HEK293 (cell line): ENCODE results near the gene KHDRBS2.

ENCODE experiments used
- CTCF ChIA-PET: fragments of 350-600 bp; formaldehyde crosslinking; extraction: SDS; loops from one replicate; lab custom pipeline; 2021; ENCODE audit warnings: antibody characterized with exemption; lab: Yijun Ruan, JAX
- POLR2A ChIA-PET: fragments of 300-600 bp; formaldehyde crosslinking; extraction: SDS; loops from one replicate; lab custom pipeline; 2020; ENCODE audit warnings: antibody characterized with exemption, inconsistent platforms; lab: Yijun Ruan, JAX
- H3K27ac ChIP-seq: fragments of 200-500 bp; sonication (Bioruptor generic); 2 replicates; pipeline ENCODE4 v1.5.1; 2014; ENCODE audit warnings: low read depth, low read length, control low read depth, inconsistent platforms; ENCODE audit errors: extremely low read depth
- H3K36me3 ChIP-seq, 2 experiments: fragments of 200-500 bp in 1 of 2; sonication (Bioruptor generic) in 1 of 2; 1 replicate in 1 of 2; 2 replicates in 1 of 2; pipeline ENCODE4 v1.5.1; 2014 to 2017; ENCODE audit warnings: inconsistent platforms in 2 of 2, low read length in 2 of 2; ENCODE audit not compliant: control insufficient read depth in 2 of 2, insufficient read depth in 1 of 2
- H3K4me1 ChIP-seq: fragments of 200-500 bp; sonication (Bioruptor generic); 2 replicates; pipeline ENCODE4 v1.5.1; 2014; ENCODE audit warnings: mild to moderate bottlenecking, low read length, inconsistent platforms; ENCODE audit not compliant: control insufficient read depth, insufficient read depth
- H3K4me3 ChIP-seq: 2 replicates; pipeline ENCODE4 v1.5.1; 2011; ENCODE audit warnings: low read depth, mild to moderate bottlenecking, control low read depth, low read length, moderate library complexity
- H3K9me3 ChIP-seq: fragments of 200-500 bp; sonication (Bioruptor generic); 2 replicates; pipeline ENCODE4 v1.5.1; 2014; ENCODE audit warnings: low read depth, low read length, inconsistent platforms; ENCODE audit not compliant: control insufficient read depth, insufficient read depth
- EGR2 ChIP-seq: fragments of 450-650 bp; formaldehyde crosslinking; IDR thresholded peaks from 2 replicates; pipeline ENCODE4 v1.5.1; 2016; ENCODE audit warnings: low read depth, missing biosample characterization, missing genetic modification characterization
- PRDM1 ChIP-seq: fragments of 450-650 bp; formaldehyde crosslinking; IDR thresholded peaks from 2 replicates; pipeline ENCODE4; 2016; ENCODE audit warnings: missing biosample characterization, missing genetic modification characterization
- SALL2 ChIP-seq: fragments of 450-650 bp; formaldehyde crosslinking; IDR thresholded peaks from 2 replicates; pipeline ENCODE4 v1.5.0; 2017; ENCODE audit warnings: missing biosample characterization, mild to moderate bottlenecking, missing genetic modification characterization, borderline replicate concordance
- SP2 ChIP-seq: fragments of 450-650 bp; formaldehyde crosslinking; IDR thresholded peaks from 2 replicates; pipeline ENCODE4 v1.5.1; 2016; ENCODE audit warnings: missing biosample characterization, missing genetic modification characterization
- ZBTB8A ChIP-seq: fragments of 450-650 bp; formaldehyde crosslinking; IDR thresholded peaks from 2 replicates; pipeline ENCODE4 v1.5.1; 2016; ENCODE audit warnings: missing biosample characterization, missing genetic modification characterization
- ZFHX2 ChIP-seq: fragments of 450-650 bp; formaldehyde crosslinking; conservative IDR thresholded peaks from 2 replicates; pipeline ENCODE4 v1.5.1; 2016; ENCODE audit warnings: missing biosample characterization, missing genetic modification characterization
- ZNF112 ChIP-seq: fragments of 450-650 bp; formaldehyde crosslinking; IDR thresholded peaks from 2 replicates; pipeline ENCODE4 v1.5.0; 2017; ENCODE audit warnings: missing biosample characterization, missing genetic modification characterization
- ZNF146 ChIP-seq: fragments of 450-650 bp; formaldehyde crosslinking; IDR thresholded peaks from 2 replicates; pipeline ENCODE4 v1.5.1; 2016; ENCODE audit warnings: missing biosample characterization, missing genetic modification characterization
- ZNF16 ChIP-seq: fragments of 450-650 bp; formaldehyde crosslinking; IDR thresholded peaks from 2 replicates; pipeline ENCODE4 v1.5.1; 2016; ENCODE audit warnings: low read depth, missing biosample characterization, missing genetic modification characterization
- ZNF169 ChIP-seq: fragments of 450-650 bp; formaldehyde crosslinking; IDR thresholded peaks from 2 replicates; pipeline ENCODE4 v1.5.1; 2016; ENCODE audit warnings: missing biosample characterization, missing genetic modification characterization
- ZNF223 ChIP-seq: fragments of 450-650 bp; formaldehyde crosslinking; IDR thresholded peaks from 2 replicates; pipeline ENCODE4 v1.5.1; 2016; ENCODE audit warnings: missing biosample characterization, missing genetic modification characterization
- ZNF292 ChIP-seq: fragments of 450-650 bp; formaldehyde crosslinking; IDR thresholded peaks from 2 replicates; pipeline ENCODE4 v1.5.1; 2016; ENCODE audit warnings: low read depth, missing biosample characterization, missing genetic modification characterization, borderline replicate concordance
- ZNF335 ChIP-seq: fragments of 450-650 bp; formaldehyde crosslinking; conservative IDR thresholded peaks from 2 replicates; pipeline ENCODE4 v1.5.1; 2016; ENCODE audit warnings: missing biosample characterization, missing genetic modification characterization
- ZNF426 ChIP-seq: fragments of 450-650 bp; formaldehyde crosslinking; IDR thresholded peaks from 2 replicates; pipeline ENCODE4 v1.5.1; 2017; ENCODE audit warnings: missing biosample characterization, missing genetic modification characterization, mild to moderate bottlenecking, inconsistent platforms, moderate library complexity
- ZNF530 ChIP-seq: fragments of 450-650 bp; formaldehyde crosslinking; IDR thresholded peaks from 2 replicates; pipeline ENCODE4 v1.5.1; 2016; ENCODE audit warnings: low read depth, missing biosample characterization, missing genetic modification characterization
- ZNF561 ChIP-seq: fragments of 450-650 bp; IDR thresholded peaks from 2 replicates; pipeline ENCODE4 v1.5.1; 2018; ENCODE audit warnings: missing biosample characterization, missing genetic modification characterization, borderline replicate concordance
- ZNF626 ChIP-seq: fragments of 450-650 bp; sonication (Bioruptor Pico); formaldehyde crosslinking; IDR thresholded peaks from 2 replicates; pipeline ENCODE4 v1.5.1; 2018; ENCODE audit warnings: missing biosample characterization, missing genetic modification characterization, inconsistent platforms
- ZNF701 ChIP-seq: fragments of 450-650 bp; formaldehyde crosslinking; IDR thresholded peaks from 2 replicates; pipeline ENCODE4 v1.5.1; 2016; ENCODE audit warnings: missing biosample characterization, missing genetic modification characterization
- ZNF776 ChIP-seq: fragments of 450-650 bp; formaldehyde crosslinking; IDR thresholded peaks from 2 replicates; pipeline ENCODE4 v1.5.0; 2017; ENCODE audit warnings: missing biosample characterization, missing genetic modification characterization, borderline replicate concordance
- ZNF791 ChIP-seq: fragments of 450-650 bp; formaldehyde crosslinking; IDR thresholded peaks from 2 replicates; pipeline ENCODE4 v1.5.1; 2016; ENCODE audit warnings: missing biosample characterization, missing genetic modification characterization
- ZXDB ChIP-seq: fragments of 450-650 bp; formaldehyde crosslinking; IDR thresholded peaks from 2 replicates; pipeline ENCODE4 v1.5.1; 2016; ENCODE audit warnings: missing biosample characterization, missing genetic modification characterization
- TF ChIP-seq, protein P1 (sequence below): fragments of 450-650 bp; formaldehyde crosslinking; conservative IDR thresholded peaks from 2 replicates; pipeline ENCODE4 v1.5.1; 2016; ENCODE audit warnings: low read depth, missing biosample characterization, missing genetic modification characterization
- TF ChIP-seq, protein P2 (sequence below): fragments of 450-650 bp; formaldehyde crosslinking; IDR thresholded peaks from 2 replicates; pipeline ENCODE4 v1.5.1; 2016; ENCODE audit warnings: missing biosample characterization, missing genetic modification characterization
- TF ChIP-seq, protein P3 (sequence below): fragments of 450-650 bp; IDR thresholded peaks from 2 replicates; pipeline ENCODE4 v1.5.1; 2018; ENCODE audit warnings: missing biosample characterization, missing genetic modification characterization
- TF ChIP-seq, protein P4 (sequence below): fragments of 450-650 bp; formaldehyde crosslinking; IDR thresholded peaks from 2 replicates; pipeline ENCODE4 v1.5.1; 2016; ENCODE audit warnings: missing biosample characterization, missing genetic modification characterization

KHDRBS2 gene

DNA sequence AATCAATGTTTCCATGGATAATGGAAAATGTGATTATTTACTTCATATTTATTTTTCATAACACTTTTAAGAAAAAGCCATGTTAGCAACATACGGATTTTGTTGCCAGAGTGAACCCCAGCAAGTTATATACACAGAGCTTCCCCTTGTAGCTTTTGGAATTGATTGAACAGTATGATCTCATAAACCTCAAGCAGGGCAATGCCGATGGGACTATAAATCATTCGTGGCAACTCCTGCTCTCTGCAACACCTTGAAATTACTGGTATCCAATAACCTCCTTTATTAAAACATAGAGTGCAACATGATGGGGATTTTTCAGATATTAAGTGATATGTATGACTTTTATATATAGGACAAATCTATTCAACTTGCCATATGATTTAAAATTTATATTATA is 428.5 kb downstream of the KHDRBS2 start:
- ChIA-PET POLR2A (no interaction called here), CTCF (no interaction called here)
- H3K9me3 ChIP-seq, result no peaks in the 10 kb centered on the region

DNA sequence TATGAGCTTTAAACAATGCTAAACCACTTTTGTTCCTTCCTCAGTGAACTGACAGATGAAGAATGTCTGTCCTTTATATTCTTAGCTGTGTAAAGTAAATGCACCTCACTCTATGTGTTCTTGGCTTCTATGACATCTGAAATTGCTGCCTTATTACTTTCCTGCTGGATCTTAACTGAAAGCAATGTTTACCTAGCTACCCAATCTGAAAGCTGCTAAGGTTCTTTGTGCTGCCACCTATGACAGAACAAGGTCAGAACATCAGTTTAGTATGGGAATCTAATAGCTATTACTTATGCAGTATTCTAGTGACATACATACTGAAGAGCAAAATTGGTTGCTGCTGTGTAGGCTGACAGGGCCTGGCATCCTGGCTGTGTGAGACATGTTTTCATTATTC is 444.1 kb downstream of the KHDRBS2 start:
- ChIA-PET POLR2A (no interaction called here), CTCF (interaction anchor here (0.6 kb wide), 1 partner anchor 24 kb away, joined by 3 read pairs; no protein-coding TSS in a partner anchor)
- TF ChIP-seq ZNF530 (tag by site-specific recombination), result no peak
- TF ChIP-seq, protein P1, sequence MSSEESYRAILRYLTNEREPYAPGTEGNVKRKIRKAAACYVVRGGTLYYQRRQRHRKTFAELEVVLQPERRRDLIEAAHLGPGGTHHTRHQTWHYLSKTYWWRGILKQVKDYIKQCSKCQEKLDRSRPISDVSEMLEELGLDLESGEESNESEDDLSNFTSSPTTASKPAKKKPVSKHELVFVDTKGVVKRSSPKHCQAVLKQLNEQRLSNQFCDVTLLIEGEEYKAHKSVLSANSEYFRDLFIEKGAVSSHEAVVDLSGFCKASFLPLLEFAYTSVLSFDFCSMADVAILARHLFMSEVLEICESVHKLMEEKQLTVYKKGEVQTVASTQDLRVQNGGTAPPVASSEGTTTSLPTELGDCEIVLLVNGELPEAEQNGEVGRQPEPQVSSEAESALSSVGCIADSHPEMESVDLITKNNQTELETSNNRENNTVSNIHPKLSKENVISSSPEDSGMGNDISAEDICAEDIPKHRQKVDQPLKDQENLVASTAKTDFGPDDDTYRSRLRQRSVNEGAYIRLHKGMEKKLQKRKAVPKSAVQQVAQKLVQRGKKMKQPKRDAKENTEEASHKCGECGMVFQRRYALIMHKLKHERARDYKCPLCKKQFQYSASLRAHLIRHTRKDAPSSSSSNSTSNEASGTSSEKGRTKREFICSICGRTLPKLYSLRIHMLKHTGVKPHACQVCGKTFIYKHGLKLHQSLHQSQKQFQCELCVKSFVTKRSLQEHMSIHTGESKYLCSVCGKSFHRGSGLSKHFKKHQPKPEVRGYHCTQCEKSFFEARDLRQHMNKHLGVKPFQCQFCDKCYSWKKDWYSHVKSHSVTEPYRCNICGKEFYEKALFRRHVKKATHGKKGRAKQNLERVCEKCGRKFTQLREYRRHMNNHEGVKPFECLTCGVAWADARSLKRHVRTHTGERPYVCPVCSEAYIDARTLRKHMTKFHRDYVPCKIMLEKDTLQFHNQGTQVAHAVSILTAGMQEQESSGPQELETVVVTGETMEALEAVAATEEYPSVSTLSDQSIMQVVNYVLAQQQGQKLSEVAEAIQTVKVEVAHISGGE (tag by site-specific recombination), result no peak

More for the DNA sequence above, 428.5 kb downstream of the KHDRBS2 start:
- TF ChIP-seq ZNF335 (tag by site-specific recombination), result no peak
- no peak for TF ChIP-seq ZNF626 (tag by site-specific recombination)
- no peak for TF ChIP-seq ZNF223
- no peak for TF ChIP-seq ZNF112 (tag by site-specific recombination)
- no peak for TF ChIP-seq PRDM1 (tag by site-specific recombination)
- TF ChIP-seq ZNF169 (tag by site-specific recombination), result no peak
- TF ChIP-seq, protein P2, sequence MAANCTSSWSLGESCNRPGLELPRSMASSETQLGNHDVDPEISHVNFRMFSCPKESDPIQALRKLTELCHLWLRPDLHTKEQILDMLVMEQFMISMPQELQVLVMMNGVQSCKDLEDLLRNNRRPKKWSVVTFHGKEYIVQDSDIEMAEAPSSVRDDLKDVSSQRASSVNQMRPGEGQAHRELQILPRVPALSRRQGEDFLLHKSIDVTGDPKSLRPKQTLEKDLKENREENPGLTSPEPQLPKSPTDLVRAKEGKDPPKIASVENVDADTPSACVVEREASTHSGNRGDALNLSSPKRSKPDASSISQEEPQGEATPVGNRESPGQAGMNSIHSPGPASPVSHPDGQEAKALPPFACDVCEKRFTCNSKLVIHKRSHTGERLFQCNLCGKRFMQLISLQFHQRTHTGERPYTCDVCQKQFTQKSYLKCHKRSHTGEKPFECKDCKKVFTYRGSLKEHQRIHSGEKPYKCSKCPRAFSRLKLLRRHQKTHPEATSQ (tag by site-specific recombination), result no peak
- no peak for TF ChIP-seq ZNF701 (tag by site-specific recombination)
- TF ChIP-seq ZNF776, result no peak
- TF ChIP-seq ZFHX2 (tag by site-specific recombination), result no peak
- TF ChIP-seq SP2 (tag by site-specific recombination), result no peak
- H3K27ac ChIP-seq, result no peak overlapping the region
- no peak overlapping the region for H3K4me3 ChIP-seq
- H3K36me3 ChIP-seq, result no peaks in the 10 kb centered on the region
- H3K4me1 ChIP-seq, result no peaks in the 10 kb centered on the region

DNA sequence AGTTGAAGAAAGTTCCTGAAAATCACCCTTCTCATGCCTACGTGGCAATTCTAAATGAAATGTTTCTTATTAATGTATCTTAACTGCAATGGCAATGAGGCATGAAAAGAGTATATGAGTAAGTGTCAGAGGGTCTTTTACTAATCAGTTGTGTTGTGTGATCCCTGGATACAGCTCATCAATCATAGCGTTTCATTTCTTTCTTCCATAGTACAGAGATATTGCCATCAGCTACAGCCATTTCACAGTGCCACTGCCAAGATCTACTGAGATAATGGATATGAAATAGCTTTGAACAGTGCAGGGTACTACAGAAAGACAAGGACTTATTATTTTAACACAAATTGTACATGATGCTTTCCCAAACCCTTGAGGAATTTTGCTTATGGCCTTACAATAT is 450.8 kb downstream of the KHDRBS2 start:
- ChIA-PET POLR2A (interaction anchor here (0.6 kb wide), 1 partner anchor 700 kb away, joined by 3 read pairs; no protein-coding TSS in a partner anchor), CTCF (no interaction called here)
- H3K4me1 ChIP-seq, result no peaks in the 10 kb centered on the region
- no peak overlapping the region for H3K27ac ChIP-seq
- no peak overlapping the region for H3K4me3 ChIP-seq
- TF ChIP-seq ZNF16 (no peak), ZXDB (tag by site-specific recombination) (no peak), ZNF292 (no peak), ZNF426 (tag by site-specific recombination) (no peak), ZBTB8A (tag by site-specific recombination) (no peak), SP2 (tag by site-specific recombination) (no peak), ZNF561 (no peak), ZNF146 (tag by site-specific recombination) (no peak), ZNF626 (tag by site-specific recombination) (no peak), ZNF112 (tag by site-specific recombination) (no peak), EGR2 (no peak), SALL2 (tag by site-specific recombination) (no peak), ZNF791 (no peak), ZNF701 (tag by site-specific recombination) (no peak)
- TF ChIP-seq, protein P3, sequence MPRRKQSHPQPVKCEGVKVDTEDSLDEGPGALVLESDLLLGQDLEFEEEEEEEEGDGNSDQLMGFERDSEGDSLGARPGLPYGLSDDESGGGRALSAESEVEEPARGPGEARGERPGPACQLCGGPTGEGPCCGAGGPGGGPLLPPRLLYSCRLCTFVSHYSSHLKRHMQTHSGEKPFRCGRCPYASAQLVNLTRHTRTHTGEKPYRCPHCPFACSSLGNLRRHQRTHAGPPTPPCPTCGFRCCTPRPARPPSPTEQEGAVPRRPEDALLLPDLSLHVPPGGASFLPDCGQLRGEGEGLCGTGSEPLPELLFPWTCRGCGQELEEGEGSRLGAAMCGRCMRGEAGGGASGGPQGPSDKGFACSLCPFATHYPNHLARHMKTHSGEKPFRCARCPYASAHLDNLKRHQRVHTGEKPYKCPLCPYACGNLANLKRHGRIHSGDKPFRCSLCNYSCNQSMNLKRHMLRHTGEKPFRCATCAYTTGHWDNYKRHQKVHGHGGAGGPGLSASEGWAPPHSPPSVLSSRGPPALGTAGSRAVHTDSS (tag by site-specific recombination), result no peak
- TF ChIP-seq, protein P4, sequence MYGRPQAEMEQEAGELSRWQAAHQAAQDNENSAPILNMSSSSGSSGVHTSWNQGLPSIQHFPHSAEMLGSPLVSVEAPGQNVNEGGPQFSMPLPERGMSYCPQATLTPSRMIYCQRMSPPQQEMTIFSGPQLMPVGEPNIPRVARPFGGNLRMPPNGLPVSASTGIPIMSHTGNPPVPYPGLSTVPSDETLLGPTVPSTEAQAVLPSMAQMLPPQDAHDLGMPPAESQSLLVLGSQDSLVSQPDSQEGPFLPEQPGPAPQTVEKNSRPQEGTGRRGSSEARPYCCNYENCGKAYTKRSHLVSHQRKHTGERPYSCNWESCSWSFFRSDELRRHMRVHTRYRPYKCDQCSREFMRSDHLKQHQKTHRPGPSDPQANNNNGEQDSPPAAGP (tag by site-specific recombination), result no peak
- H3K36me3 ChIP-seq, result no peaks in the 10 kb centered on the region
- H3K9me3 ChIP-seq, result no peaks in the 10 kb centered on the region

More for the DNA sequence above, 444.1 kb downstream of the KHDRBS2 start:
- H3K36me3 ChIP-seq, result no peaks in the 10 kb centered on the region
- no peak overlapping the region for H3K27ac ChIP-seq
- H3K4me1 ChIP-seq, result no peaks in the 10 kb centered on the region
- H3K9me3 ChIP-seq, result no peaks in the 10 kb centered on the region
- H3K4me3 ChIP-seq, result no peak overlapping the region
